HepG2 (cell line): ENCODE measurements around the gene ZAR1L. TPM values are rescaled to one million over a fixed set of nuclear protein-coding genes. Genes with fewer than 3 reads are reported as not detected.

ENCODE experiments used
- ATF1 ChIP-seq: IDR thresholded peaks from 2 replicates; pipeline ENCODE4 v1.6.1; 2016; ENCODE audit warnings: mild to moderate bottlenecking, control low read depth
- ELF4 ChIP-seq: sonication (generic); formaldehyde crosslinking; IDR thresholded peaks from 2 replicates; pipeline ENCODE4 v1.5.0; 2020; ENCODE audit warnings: missing genetic modification reagents, mild to moderate bottlenecking, moderate library complexity, borderline replicate concordance
- FOXA3 ChIP-seq: IDR thresholded peaks from 2 replicates; pipeline ENCODE4 v1.6.1; 2016; ENCODE audit warnings: missing genetic modification reagents, missing compliant biosample characterization
- HOXA5 ChIP-seq: sonication (generic); formaldehyde crosslinking; IDR thresholded peaks from 2 replicates; pipeline ENCODE4 v1.4.0; 2020; ENCODE audit warnings: missing genetic modification reagents
- MED1 ChIP-seq: sonication (generic); formaldehyde crosslinking; IDR thresholded peaks from 2 replicates; pipeline ENCODE4 v1.4.0; 2020; ENCODE audit warnings: missing genetic modification reagents
- MTF1 ChIP-seq: sonication (generic); formaldehyde crosslinking; IDR thresholded peaks from 2 replicates; pipeline ENCODE4 v1.5.0; 2020; ENCODE audit warnings: missing genetic modification reagents
- NAIF1 ChIP-seq: sonication (generic); formaldehyde crosslinking; IDR thresholded peaks from 2 replicates; pipeline ENCODE4 v1.5.0; 2020; ENCODE audit warnings: mild to moderate bottlenecking, missing genetic modification reagents, borderline replicate concordance
- NFIC ChIP-seq: IDR thresholded peaks from 2 replicates; pipeline ENCODE4 v1.6.1; 2012; ENCODE audit warnings: mild to moderate bottlenecking, low read length, inconsistent platforms
- ZBTB7A ChIP-seq: sonication (generic); formaldehyde crosslinking; IDR thresholded peaks from 2 replicates; pipeline ENCODE4 v1.8.0; 2022; ENCODE audit warnings: mild to moderate bottlenecking, missing genetic modification reagents
- ZEB1 ChIP-seq: IDR thresholded peaks from 2 replicates; pipeline ENCODE4 v1.6.1; 2012; ENCODE audit warnings: mild to moderate bottlenecking, low read depth, inconsistent platforms; ENCODE audit not compliant: insufficient replicate concordance
- ZNF121 ChIP-seq: sonication (generic); formaldehyde crosslinking; IDR thresholded peaks from 2 replicates; pipeline ENCODE4 v1.5.0; 2020; ENCODE audit warnings: mild to moderate bottlenecking, missing genetic modification reagents
- ZNF124 ChIP-seq: sonication (generic); formaldehyde crosslinking; IDR thresholded peaks from 2 replicates; pipeline ENCODE4 v1.4.0; 2020; ENCODE audit warnings: missing genetic modification reagents
- ZNF235 ChIP-seq: sonication (generic); formaldehyde crosslinking; IDR thresholded peaks from 2 replicates; pipeline ENCODE4 v1.8.1; 2023; ENCODE audit warnings: mild to moderate bottlenecking, missing genetic modification reagents, borderline replicate concordance
- ZNF335 ChIP-seq: sonication (generic); formaldehyde crosslinking; IDR thresholded peaks from 2 replicates; pipeline ENCODE4 v1.4.0; 2020; ENCODE audit warnings: missing genetic modification reagents
- ZNF337 ChIP-seq: sonication (generic); formaldehyde crosslinking; IDR thresholded peaks from 2 replicates; pipeline ENCODE4 v1.5.1; 2020; ENCODE audit warnings: missing genetic modification reagents, low read depth, mild to moderate bottlenecking, borderline replicate concordance
- ZNF430 ChIP-seq: sonication (generic); formaldehyde crosslinking; IDR thresholded peaks from 2 replicates; pipeline ENCODE4 v1.9.0; 2021; ENCODE audit warnings: mild to moderate bottlenecking, missing genetic modification reagents
- ZNF558 ChIP-seq: sonication (generic); formaldehyde crosslinking; IDR thresholded peaks from 2 replicates; pipeline ENCODE4 v1.9.0; 2022; ENCODE audit warnings: mild to moderate bottlenecking, missing genetic modification reagents, borderline replicate concordance
- ZNF605 ChIP-seq: sonication (generic); formaldehyde crosslinking; IDR thresholded peaks from 2 replicates; pipeline ENCODE4 v1.8.0; 2022; ENCODE audit warnings: mild to moderate bottlenecking, missing genetic modification reagents
- ZNF614 ChIP-seq: IDR thresholded peaks from 2 replicates; pipeline ENCODE4 v1.6.1; 2018; ENCODE audit warnings: missing biosample characterization, missing genetic modification reagents, inconsistent platforms, borderline replicate concordance
- polyA plus RNA-seq, 8 experiments: library from polyadenylated mRNA; depleted of rRNA in 3 of 8; stranded (reverse) in 7 of 8; unstranded in 1 of 8; fragments of >200 nt; fragmentation: Illumina TruSeq in 4 of 8; extraction: Trizol in 4 of 8; gene quantifications; 2 replicates each; pipeline versions ENCODE4 v1.2.1 to v1.2.3, GENCODE V29; 2011 to 2016; ENCODE audit warnings: low read depth in 4 of 8, missing spikeins in 1 of 8, mixed read lengths in 1 of 8; ENCODE audit not compliant: insufficient read depth in 1 of 8
- total RNA-seq, 5 experiments: library from RNA; depleted of rRNA; stranded (reverse); fragments of >200 nt; fragmentation: Illumina TruSeq; extraction: Trizol; gene quantifications; 2 replicates each; pipeline ENCODE4 v1.2.3, GENCODE V29; 2016; ENCODE audit warnings: low read depth in 1 of 5
- TF ChIP-seq, protein P1 (sequence below): sonication (generic); formaldehyde crosslinking; conservative IDR thresholded peaks from 2 replicates; pipeline ENCODE4 v1.8.1; 2023; ENCODE audit warnings: missing genetic modification reagents
- TF ChIP-seq, protein P2 (sequence below): fragments of 450-650 bp; IDR thresholded peaks from 2 replicates; pipeline ENCODE4 v1.6.1; 2016
- TF ChIP-seq, protein P3 (sequence below): sonication (generic); formaldehyde crosslinking; IDR thresholded peaks from 2 replicates; pipeline ENCODE4 v1.8.0; 2022; ENCODE audit warnings: missing genetic modification reagents, mild to moderate bottlenecking, moderate library complexity, borderline replicate concordance
- TF ChIP-seq, protein P4 (sequence below): IDR thresholded peaks from 2 replicates; pipeline ENCODE4 v1.6.1; 2016; ENCODE audit warnings: missing genetic modification reagents, missing compliant biosample characterization
- TF ChIP-seq, protein P5 (sequence below): sonication (generic); formaldehyde crosslinking; IDR thresholded peaks from 2 replicates; pipeline ENCODE4; 2020; ENCODE audit warnings: missing genetic modification reagents, mild to moderate bottlenecking, borderline replicate concordance

Gene ZAR1L
- total and polyA plus RNA-seq, 2 of the 13 experiments (the other 11 are each of a cell fraction or from before 2014, with no cell fraction given), result 0.09 TPM; not detected in 1

DNA sequence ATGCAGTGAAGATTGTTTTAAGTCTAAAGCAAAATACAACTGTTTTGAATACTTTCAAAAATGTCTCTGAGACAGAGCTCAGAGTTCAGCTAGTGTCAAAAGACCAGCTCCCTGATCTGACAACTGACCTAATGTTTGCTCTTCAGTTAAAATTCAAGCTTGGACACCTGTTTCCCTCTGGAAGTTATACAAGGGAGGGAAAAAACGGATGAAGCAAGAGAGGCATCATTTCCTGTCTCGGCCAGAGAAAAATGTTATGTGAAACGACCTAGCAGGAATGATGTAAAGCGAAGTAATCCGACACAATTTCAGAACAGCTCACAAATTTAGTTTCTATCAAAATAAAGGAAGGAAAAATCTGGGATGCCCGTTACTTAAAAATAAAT lies 59.4 kb downstream of the ZAR1L start (continued):
- peak; percentile 76; the same call in 1 of the 2 replicates for TF ChIP-seq ZNF337 (CRISPR knock-in tag)
- TF ChIP-seq ZNF614 (CRISPR knock-in tag), result no peak; the same call in 1 of the 2 replicates
- TF ChIP-seq ZNF335 (CRISPR knock-in tag), result 0 out of 2 replicates have a peak, but pooled peaks have one; percentile 32
- no peak for TF ChIP-seq ZBTB7A (CRISPR knock-in tag)
- TF ChIP-seq, protein P1, sequence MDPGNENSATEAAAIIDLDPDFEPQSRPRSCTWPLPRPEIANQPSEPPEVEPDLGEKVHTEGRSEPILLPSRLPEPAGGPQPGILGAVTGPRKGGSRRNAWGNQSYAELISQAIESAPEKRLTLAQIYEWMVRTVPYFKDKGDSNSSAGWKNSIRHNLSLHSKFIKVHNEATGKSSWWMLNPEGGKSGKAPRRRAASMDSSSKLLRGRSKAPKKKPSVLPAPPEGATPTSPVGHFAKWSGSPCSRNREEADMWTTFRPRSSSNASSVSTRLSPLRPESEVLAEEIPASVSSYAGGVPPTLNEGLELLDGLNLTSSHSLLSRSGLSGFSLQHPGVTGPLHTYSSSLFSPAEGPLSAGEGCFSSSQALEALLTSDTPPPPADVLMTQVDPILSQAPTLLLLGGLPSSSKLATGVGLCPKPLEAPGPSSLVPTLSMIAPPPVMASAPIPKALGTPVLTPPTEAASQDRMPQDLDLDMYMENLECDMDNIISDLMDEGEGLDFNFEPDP, result no peak
- TF ChIP-seq HOXA5 (CRISPR knock-in tag), result peak; percentile 61; the same call in 1 of the 2 replicates
- TF ChIP-seq ZEB1, result peak; percentile 72
- TF ChIP-seq ELF4, result peak; percentile 56; the same call in 1 of the 2 replicates
- peak; percentile 66 for TF ChIP-seq ATF1
- TF ChIP-seq ZNF605 (CRISPR knock-in tag), result no peak
- TF ChIP-seq, protein P2, sequence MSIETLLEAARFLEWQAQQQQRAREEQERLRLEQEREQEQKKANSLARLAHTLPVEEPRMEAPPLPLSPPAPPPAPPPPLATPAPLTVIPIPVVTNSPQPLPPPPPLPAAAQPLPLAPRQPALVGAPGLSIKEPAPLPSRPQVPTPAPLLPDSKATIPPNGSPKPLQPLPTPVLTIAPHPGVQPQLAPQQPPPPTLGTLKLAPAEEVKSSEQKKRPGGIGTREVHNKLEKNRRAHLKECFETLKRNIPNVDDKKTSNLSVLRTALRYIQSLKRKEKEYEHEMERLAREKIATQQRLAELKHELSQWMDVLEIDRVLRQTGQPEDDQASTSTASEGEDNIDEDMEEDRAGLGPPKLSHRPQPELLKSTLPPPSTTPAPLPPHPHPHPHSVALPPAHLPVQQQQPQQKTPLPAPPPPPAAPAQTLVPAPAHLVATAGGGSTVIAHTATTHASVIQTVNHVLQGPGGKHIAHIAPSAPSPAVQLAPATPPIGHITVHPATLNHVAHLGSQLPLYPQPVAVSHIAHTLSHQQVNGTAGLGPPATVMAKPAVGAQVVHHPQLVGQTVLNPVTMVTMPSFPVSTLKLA, result no peak
- peak; percentile 48; the same call in 1 of the 2 replicates for TF ChIP-seq NFIC
- no peak for TF ChIP-seq ZNF121 (CRISPR knock-in tag)
- TF ChIP-seq, protein P3, sequence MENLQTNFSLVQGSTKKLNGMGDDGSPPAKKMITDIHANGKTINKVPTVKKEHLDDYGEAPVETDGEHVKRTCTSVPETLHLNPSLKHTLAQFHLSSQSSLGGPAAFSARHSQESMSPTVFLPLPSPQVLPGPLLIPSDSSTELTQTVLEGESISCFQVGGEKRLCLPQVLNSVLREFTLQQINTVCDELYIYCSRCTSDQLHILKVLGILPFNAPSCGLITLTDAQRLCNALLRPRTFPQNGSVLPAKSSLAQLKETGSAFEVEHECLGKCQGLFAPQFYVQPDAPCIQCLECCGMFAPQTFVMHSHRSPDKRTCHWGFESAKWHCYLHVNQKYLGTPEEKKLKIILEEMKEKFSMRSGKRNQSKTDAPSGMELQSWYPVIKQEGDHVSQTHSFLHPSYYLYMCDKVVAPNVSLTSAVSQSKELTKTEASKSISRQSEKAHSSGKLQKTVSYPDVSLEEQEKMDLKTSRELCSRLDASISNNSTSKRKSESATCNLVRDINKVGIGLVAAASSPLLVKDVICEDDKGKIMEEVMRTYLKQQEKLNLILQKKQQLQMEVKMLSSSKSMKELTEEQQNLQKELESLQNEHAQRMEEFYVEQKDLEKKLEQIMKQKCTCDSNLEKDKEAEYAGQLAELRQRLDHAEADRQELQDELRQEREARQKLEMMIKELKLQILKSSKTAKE (CRISPR knock-in tag), result peak; percentile 38; the same call in 1 of the 2 replicates
- TF ChIP-seq ZNF558 (CRISPR knock-in tag), result no peak
- no peak for TF ChIP-seq ZNF124 (CRISPR knock-in tag)
- TF ChIP-seq FOXA3 (CRISPR knock-in tag), result peak; percentile 86
- TF ChIP-seq MED1 (CRISPR knock-in tag), result peak; percentile 97
- TF ChIP-seq, protein P4, sequence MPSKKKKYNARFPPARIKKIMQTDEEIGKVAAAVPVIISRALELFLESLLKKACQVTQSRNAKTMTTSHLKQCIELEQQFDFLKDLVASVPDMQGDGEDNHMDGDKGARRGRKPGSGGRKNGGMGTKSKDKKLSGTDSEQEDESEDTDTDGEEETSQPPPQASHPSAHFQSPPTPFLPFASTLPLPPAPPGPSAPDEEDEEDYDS (CRISPR knock-in tag), result peak; percentile 73
- TF ChIP-seq NAIF1, result no peak
- TF ChIP-seq, protein P5, sequence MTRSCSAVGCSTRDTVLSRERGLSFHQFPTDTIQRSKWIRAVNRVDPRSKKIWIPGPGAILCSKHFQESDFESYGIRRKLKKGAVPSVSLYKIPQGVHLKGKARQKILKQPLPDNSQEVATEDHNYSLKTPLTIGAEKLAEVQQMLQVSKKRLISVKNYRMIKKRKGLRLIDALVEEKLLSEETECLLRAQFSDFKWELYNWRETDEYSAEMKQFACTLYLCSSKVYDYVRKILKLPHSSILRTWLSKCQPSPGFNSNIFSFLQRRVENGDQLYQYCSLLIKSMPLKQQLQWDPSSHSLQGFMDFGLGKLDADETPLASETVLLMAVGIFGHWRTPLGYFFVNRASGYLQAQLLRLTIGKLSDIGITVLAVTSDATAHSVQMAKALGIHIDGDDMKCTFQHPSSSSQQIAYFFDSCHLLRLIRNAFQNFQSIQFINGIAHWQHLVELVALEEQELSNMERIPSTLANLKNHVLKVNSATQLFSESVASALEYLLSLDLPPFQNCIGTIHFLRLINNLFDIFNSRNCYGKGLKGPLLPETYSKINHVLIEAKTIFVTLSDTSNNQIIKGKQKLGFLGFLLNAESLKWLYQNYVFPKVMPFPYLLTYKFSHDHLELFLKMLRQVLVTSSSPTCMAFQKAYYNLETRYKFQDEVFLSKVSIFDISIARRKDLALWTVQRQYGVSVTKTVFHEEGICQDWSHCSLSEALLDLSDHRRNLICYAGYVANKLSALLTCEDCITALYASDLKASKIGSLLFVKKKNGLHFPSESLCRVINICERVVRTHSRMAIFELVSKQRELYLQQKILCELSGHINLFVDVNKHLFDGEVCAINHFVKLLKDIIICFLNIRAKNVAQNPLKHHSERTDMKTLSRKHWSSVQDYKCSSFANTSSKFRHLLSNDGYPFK, result no peak
- TF ChIP-seq MTF1 (CRISPR knock-in tag), result no peak
- TF ChIP-seq ZNF430, result peak; percentile 28; the same call in 1 of the 2 replicates
- no peak for TF ChIP-seq ZNF235
